HG02943 (cell line): ENCODE results near the gene BLID.

Experiments
- ATAC-seq: cut with Tn5 transposase; IDR thresholded peaks from one replicate; pipeline ENCODE4 v1.9.1; 2021; ENCODE audit warnings: mild to moderate bottlenecking, low read depth, moderate library complexity; ENCODE audit not compliant: unreplicated experiment

Gene BLID

GRCh38 chr11:122107566-122107965 is 8.4 kb downstream of the BLID start:
- no peak for ATAC-seq

- no peak for ATAC-seq
Observed at GRCh38 chr11:122107045-122107444, 9.0 kb downstream of the BLID start.

GRCh38 chr11:122105044-122105758 is 10.8 kb downstream of the BLID start:
- no peak for ATAC-seq

GRCh38 chr11:122104341-122104740 is 11.7 kb downstream of the BLID start:
- ATAC-seq, result no peak

GRCh38 chr11:122103726-122104125 is 12.3 kb downstream of the BLID start:
- no peak for ATAC-seq

GRCh38 chr11:122103321-122103720 is 12.7 kb downstream of the BLID start:
- ATAC-seq, result no peak

- ATAC-seq, result no peak
Observed at GRCh38 chr11:122102426-122102825, 13.6 kb downstream of the BLID start.

- ATAC-seq, result no peak
Observed at GRCh38 chr11:122101625-122102291, 14.3 kb downstream of the BLID start.

GRCh38 chr11:122100756-122101080 is 15.3 kb downstream of the BLID start:
- no peak for ATAC-seq

GRCh38 chr11:122100037-122100755 is 15.8 kb downstream of the BLID start:
- no peak for ATAC-seq

GRCh38 chr11:122099374-122100036 is 16.5 kb downstream of the BLID start:
- ATAC-seq, result no peak

- ATAC-seq, result no peak
Observed at GRCh38 chr11:122098261-122098980, 17.6 kb downstream of the BLID start.

- no peak for ATAC-seq
Observed at GRCh38 chr11:122097419-122098001, 18.5 kb downstream of the BLID start.

- ATAC-seq, result no peak
Observed at GRCh38 chr11:122096272-122097112, 19.5 kb downstream of the BLID start.

- no peak for ATAC-seq
Observed at GRCh38 chr11:122095681-122096262, 20.2 kb downstream of the BLID start.

GRCh38 chr11:122094836-122095235 is 21.2 kb downstream of the BLID start:
- ATAC-seq, result no peak

- ATAC-seq, result no peak
Observed at GRCh38 chr11:122093731-122094275, 22.2 kb downstream of the BLID start.

- no peak for ATAC-seq
Observed at GRCh38 chr11:122091835-122092234, 24.2 kb downstream of the BLID start.

- ATAC-seq, result no peak
Observed at GRCh38 chr11:122089111-122089510, 26.9 kb downstream of the BLID start.
